HG03025 (cell line): ENCODE data around the gene MPZL3.

ENCODE experiments used
- ATAC-seq: cut with Tn5 transposase; IDR thresholded peaks from one replicate; pipeline ENCODE4 v1.9.1; 2021; ENCODE audit warnings: mild to moderate bottlenecking, moderate library complexity; ENCODE audit not compliant: unreplicated experiment, low FRiP score

MPZL3 gene

DNA sequence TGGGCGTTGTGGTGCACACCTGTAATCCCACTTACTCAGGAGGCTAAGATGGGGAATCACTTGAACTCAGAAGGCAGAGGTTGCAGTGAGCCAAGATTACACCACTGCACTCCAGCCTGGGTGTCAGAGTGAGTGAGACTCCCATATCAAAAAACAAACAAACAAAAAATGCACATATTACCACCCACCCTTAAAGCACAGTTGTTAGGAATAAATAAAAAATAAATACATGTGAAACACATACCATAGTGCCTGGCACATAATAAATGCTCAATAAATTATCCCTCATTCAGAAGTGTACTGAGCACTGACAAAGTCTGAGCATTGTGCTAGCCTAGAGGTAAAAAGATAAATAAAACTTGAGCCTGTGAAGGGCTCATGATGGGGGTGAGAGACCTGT, 18.3 kb downstream of the MPZL3 start:
- ATAC-seq = no peak

DNA sequence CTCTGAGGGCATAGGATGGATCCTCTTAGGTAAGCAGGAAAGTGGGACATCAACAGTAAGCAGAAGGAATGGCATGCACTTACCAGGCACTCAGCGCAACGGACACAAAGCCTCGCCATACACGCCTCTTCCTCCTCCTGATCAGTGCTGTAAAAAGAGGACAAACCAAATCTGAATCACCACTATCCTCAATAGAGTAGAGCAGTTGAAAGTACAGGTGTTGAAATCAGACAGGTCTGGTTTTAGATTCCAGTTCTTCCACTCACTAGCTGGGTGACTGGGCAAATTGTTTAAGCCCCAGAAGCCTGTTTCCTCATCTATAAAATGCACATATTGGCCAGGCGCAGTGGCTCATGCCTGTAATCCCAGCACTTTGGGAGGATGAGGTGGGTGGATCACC, 18.8 kb downstream of the MPZL3 start:
- no peak for ATAC-seq

DNA sequence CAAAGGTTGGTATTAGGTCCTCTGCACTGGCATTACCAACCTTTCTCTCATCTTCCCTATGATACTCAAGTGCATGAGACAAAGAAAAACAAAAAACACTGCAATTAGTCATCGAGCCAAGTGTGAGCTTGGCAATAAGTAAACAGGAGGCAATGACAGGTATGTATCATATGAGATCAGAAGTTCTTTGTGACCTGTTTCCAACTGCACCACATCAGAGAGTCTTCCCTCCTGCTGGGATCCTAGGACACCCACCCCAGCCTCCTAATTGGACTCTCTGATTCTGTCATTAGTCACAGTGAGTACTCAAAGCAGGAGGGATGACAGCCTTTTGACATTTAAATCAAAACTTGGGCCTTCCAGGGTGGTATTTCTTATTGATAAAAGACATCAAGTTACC, 19.5 kb downstream of the MPZL3 start:
- ATAC-seq = no peak

DNA sequence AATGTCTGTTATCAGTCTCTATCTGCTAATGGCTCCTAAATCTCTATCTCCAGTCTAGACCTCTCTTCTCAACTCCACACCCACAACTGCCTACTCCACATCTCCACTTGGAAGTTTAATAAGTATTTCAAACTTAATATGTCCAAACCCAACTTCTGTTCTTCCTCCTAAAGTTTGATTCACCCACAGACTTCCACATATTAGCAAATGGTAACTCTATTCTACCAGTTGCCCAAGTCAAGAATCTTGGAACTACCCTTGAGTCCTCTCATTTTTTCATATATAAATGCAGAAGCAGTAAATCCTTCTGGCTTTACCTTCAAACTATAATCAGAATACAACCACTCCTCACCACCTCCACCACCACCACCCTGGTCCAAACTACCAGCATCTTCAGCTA, 20.7 kb downstream of the MPZL3 start:
- ATAC-seq = no peak

DNA sequence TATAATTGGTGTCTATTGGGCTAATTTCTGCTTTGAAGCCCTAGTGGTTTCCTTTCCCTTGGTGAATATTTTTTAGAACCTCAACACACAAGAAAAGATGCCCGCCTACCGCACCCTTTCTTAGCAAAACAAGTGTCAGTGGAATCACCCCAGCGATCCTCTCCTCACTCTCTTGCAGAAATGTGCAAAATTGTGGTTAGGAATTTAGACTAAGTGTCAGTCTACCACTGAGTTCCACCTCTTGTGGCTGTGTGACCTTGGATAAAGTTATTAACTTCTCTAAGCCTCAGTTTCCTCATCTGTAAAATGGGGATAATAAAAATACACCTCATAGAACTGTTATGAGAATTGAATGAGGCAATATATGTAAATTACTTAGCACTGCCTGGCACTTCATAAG, 22.1 kb downstream of the MPZL3 start:
- ATAC-seq = no peak

DNA sequence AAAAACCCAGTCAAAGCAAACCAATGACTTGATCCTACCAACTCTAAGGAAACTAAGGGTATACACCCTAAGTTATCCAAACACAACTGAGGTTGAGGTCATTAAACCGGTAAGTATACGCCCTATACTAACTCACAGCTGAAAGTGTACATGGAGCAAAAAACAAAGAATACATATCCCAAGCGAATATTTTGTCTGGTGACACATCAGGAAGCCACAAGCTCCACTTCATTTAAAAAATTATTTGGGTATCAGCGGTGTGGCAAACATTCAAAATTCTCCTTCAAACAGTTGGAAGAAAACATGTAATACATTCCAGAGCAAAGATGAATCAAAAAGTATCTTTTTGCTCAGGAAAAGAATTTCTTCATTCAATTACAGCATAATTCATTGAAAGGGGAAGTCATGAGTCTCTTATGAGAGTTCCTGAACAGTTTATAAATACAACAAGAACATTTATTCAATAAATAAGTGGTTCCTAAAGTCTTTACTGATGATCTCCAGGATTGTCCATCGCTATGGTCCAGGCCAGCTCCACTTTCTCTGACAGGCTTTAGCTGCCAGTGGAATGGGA, 22.8 kb downstream of the MPZL3 start:
- no peak for ATAC-seq

DNA sequence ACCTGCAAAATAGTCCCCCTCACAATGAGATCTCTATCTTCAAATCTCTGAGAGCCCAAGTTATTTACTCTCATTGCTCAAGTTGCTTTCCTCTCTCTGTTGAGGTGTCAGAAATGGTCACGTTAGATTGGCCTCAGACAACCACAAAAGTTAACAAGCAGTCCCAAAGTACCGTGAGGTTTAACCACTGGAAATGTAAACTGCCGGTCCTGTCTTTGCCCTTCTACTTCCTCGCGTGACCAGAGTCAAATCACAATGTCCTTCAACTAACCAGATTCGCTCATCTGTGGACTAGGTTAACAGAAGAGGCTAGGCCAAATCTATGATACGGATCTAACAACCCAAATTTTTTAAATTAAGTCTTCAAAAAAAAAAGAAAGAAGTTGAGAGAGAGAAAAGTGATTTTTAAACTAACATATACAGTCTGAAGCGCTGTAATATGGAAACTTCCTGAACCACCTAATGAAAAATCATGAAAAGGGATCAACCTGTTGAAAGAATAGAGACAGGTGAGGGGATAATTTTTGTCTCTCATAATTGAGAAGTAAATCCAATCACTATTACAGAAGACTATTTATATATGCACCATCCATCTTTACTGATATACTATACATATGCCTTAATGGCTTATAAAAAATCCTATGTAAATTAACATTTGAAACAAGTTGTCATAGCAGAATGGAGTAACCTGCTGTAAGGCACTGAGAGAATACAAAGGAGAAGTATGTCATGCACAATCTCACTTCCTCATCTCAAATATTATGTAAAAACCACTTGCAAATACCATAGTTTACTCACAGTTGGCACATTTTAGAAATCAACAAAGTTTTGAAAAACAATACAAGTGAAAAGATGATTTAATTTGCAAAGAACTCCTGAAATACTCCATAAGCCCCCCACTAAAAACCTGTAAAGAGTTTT, 24.0 kb downstream of the MPZL3 start:
- ATAC-seq = no peak

DNA sequence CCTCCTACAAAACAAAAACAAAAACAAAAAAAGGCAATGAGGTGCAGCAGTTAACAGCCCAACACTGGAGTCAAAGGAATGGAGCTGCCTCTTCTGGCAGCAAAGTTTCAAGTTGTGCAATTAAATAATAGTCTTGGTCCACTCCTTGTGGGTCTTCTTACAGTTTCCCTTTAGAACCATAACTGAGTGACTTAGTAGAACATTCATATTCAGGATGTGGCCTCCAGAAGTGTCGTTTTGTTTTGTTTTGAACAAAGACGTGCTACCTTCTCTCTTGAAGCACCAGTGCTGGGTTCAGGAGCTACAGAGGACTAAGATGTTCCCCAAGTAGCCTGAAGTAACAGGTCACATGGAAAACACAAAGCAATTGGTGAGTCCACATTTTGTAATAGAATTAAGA, 25.4 kb downstream of the MPZL3 start:
- ATAC-seq = no peak

DNA sequence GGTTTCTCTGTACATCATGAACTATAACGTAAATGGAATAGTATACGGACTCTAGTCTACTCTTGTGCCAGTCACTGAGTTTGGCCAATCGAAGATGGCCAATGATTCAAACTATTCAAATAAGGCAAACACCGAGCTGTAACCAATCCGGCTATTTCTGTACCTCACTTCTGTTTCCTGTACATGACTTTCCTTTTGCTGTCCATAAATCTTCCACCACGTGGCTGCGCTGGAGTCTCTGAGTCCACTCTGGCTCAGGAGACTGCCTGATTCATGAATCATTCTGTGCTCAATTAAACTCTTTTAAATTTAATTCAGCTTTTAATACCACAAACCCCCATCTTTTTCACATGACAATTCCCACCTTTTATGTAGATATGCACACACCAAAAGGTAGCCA, 25.9 kb downstream of the MPZL3 start:
- no peak for ATAC-seq

DNA sequence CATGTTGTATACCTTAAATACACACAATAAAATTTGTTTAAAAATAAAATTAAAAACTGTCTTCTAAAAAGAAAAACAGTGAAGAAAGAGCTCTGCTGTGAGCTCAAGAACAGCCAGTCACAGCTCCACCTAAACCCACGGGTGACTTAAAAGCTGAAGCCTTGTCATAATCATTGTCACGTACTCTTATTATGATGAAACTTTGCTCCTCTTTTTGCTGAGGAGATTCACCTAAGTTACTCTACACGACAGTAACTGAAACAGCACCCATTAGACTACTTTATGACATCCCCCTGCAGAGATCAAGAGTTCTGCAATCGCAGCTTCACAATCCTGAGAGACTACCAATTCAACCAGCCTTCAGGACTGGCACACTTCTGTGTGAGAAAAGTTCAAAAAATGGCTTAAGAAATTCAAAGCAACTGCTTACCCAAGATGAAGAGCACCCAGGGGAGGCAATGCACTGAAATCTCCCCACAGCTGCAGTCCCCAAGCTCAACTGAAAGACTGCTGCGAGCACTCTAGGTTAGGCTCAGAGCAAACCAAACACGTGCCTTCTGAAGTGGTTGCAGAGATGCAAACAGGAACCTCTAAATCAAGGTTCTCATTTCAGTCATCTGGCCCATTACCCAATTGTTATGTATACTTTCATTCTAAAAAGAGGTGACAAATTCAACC, 27.5 kb downstream of the MPZL3 start, which contains the start of gene JAML:
TSS of gene JAML (minus strand) at position 501 of the 678 bp plus-strand sequence. CDS start 10,145 bp downstream, outside the sequence.
- ATAC-seq = no peak

DNA sequence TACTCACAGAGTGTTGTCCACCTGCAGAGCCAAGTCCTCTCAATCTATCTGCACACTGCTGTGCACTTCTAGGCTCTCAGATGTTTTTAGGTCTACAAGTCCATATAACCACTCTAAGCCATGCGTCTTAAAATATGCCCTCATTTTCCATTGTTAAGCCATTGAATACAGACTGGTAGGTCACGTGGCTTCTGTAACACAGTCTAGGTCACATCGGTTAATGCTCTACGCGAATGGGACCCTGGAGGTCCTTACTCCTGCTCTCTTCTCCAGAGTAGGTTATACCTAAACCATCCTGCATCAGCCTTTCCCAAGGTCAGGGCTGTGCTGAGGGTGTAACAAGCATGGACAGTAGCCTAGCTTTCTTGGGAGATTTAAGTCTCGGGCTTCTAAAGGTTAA, 28.2 kb downstream of the MPZL3 start:
- ATAC-seq = no peak

DNA sequence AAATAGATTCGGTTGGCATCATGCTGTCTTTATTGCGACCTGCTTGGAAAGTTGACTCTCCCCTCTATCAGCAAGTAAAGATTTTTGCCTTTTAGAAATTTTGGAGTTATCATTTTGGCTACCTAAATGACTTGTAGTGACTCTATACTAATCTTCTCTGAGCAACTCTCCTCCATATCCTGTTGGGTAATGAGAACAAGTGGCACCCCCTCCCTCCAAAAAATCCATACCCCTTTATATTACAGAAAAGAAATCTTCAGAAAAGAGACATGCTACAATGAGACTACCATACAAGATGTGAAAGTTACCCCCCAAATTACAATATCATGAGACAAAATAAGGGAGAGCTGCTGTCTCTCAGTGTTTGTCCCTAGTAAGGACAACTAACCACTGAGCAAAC, 28.6 kb downstream of the MPZL3 start:
- ATAC-seq = no peak

DNA sequence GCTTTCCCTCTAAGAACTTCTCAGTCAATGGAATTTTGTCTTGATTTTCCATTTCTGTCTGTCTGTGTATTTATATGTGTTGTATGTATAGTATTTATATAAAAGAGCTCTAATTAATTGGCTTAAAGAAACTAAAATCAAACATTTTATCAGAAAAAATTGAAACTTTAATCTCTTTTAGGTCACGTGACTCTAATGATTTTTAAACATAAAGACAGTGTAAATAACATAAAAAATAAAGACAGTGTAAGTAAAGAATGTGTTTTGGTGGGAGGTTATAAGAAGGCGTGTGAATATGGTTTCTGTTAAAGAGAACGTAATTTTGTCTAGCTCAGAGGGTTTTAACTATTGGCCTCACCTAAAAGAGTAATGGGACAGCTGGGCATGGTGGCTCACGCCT, 29.7 kb downstream of the MPZL3 start:
- ATAC-seq = no peak

DNA sequence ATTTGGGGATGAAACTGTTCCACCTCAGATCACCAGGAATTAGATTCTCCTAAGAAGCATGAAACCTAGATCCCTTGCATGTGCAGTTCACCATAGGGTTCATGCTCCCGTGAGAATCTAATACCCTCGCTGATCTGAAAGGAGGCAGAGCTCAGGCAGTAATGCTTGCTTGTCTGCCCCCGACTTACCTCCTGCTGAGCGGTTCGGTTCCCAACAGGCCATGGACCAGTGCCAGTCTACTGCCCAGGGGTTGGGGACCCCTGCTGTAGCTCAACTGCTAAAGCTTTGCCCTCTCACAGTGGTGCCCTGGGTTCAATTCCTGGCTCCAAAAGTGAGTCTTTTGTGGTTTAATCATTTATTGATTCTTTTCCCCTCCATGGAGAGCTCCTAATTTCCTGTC, 30.7 kb downstream of the MPZL3 start:
- no peak for ATAC-seq

DNA sequence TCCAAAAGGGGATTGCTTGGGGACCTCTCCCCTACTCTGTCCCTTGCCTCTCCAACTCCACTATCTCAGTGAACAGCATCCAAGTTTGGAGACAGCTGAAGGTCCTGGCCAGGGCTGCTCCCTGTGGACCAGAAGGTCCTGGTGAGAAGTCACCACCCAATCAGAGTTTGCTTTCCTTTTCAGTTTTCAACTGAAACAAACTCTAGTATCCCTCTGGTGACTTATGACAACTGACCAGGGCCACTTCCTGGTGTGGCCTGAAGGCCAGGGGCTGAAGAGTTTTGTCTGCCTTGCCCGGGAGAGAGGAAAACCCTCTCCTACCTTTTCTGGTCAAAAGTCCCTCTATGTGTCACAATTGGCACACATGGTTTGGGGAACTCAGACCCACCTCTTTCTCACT, 32.4 kb downstream of the MPZL3 start:
- ATAC-seq = no peak

DNA sequence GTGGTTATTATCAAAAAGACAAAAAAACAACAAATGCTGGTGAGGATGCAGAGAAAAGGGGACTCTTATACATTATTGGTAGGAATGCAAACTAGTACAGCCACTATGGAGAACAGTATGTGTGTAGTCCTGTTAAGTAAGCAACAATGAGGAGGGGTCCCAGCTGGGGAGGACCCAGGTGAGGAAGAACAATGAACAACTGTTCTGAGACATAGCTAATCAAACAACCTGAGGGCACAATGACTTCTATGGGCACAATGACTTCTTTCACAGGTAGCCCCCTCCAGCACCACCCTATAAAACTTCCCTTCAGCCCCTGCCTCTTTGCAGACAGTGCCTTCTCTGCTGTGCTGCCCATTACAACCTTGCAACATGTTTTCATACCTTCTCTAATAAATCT, 32.9 kb downstream of the MPZL3 start:
- ATAC-seq = no peak

DNA sequence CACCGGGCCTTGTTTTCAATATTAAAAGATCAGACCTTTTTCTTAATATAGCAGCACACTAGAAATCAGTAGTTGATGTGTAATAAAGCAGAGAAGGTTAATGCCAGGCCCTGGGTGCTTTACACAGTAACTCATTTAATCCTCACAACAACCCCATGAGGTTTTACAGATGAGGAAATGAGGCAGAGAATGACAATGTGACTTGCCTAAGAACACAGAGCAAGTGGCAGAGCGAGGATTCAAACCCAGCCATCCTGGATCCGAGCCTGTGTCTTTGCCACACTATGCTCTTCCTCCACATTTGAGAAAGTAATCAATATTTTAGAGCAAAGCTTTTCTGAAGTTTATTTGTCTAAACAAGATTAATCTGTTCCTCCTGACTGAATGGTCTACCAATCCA, 34.6 kb downstream of the MPZL3 start:
- ATAC-seq = no peak

DNA sequence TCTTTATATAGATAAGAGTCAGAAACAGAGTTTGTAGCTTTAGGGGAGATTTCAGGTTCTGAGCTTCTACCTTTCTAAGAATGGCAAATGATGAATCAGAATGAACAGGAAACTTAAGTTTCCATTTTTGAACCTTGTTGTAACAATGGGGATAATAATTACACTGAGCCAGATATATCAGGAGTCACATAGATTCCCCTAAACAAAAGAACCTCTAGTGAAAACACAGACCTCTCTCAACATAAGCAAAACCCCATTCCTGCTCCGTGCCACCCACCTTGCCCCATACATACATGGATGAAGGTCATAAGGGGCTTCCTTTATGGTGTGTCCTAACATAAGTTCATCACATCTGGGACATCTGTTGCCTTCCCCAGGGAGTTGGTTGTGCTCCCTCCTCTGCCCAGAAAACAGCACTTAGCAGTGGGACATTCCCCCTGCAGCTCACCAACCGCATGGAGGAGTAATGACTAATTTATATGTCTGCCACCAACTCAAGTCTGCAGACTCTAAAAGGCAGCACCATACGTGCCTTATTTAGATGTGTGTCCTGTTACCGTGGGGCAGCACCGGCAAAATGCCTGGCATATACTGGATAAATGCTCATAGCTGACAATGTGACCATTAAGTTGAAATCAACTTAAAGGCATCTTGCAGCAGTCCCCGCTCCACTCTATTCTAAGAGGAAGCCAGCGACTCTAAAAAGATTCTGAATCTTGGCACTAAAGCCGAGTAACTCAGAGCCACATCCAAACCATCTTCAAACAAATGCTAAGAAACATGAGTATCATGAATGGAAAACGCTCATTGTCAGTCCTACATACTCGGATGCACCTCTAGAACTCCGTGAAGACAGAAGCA, 35.3 kb downstream of the MPZL3 start:
- ATAC-seq = no peak

DNA sequence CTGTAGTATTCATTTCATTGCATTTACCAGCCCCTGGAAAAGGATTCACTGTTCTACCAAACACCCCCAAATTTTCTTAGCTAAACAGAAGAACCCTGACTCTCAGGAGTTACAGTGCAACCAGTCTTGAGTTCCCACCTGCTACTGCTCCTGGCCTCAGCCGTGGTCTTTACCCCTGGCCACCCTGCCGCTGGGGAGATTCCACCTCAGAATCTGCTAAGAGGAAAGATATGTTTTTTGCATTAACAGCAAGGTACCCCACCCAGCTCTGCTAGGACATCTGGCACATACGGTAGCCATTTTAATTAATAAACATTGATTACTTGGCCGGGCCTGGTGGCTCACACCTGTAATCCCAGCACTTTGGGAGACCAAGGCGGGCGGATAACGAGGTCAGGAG, 36.4 kb downstream of the MPZL3 start:
- no peak for ATAC-seq

DNA sequence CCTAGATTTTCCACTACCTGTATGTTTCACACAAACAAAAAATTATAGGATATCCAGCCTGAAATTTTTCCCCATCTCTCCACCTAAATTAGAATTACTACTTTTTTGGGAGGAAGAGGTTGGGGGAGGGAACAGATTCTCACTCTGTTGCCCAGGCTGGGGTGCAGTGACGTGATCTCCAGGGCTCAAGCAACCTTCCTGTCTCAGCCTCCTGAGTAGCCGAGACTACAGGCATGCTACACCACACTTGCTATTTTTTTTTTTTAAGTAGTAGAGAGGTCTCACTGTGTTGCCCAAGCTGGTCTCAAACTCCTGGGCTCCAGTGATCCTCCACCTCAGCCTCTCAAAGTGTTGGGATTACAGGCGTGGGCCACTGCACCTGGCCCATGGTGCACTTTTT, 36.9 kb downstream of the MPZL3 start:
- no peak for ATAC-seq
